HAP-1 (cell line): ENCODE measurements around the gene GAD1.
A peak's percentile ranks its signal among the peaks of the same experiment; 100 is the strongest.

ENCODE experiments used
- DNase-seq, 2 experiments: peaks; one replicate each; pipeline ENCODE4 v3.0.0-alpha.2; 2016 to 2020; ENCODE audit warnings: low spot score in 2 of 2
- H3K27me3 ChIP-seq: fragments of 250-450 bp; sonication (Bioruptor Pico); 2 replicates; pipeline ENCODE4 v1.5.1; 2020; ENCODE audit warnings: low read depth, mild to moderate bottlenecking, moderate library complexity
- H3K36me3 ChIP-seq: fragments of 250-450 bp; sonication (Bioruptor Pico); replicated peaks from 2 replicates; pipeline ENCODE4 v1.5.1; 2020; ENCODE audit warnings: mild to moderate bottlenecking
- H3K4me1 ChIP-seq: fragments of 250-450 bp; sonication (Bioruptor Pico); 2 replicates; pipeline ENCODE4 v1.5.1; 2020; ENCODE audit warnings: mild to moderate bottlenecking
- H3K4me3 ChIP-seq: fragments of 250-450 bp; sonication (Bioruptor Pico); 2 replicates; pipeline ENCODE4 v1.5.1; 2020; ENCODE audit warnings: mild to moderate bottlenecking, moderate library complexity
- H3K9me3 ChIP-seq: fragments of 250-450 bp; sonication (Bioruptor Pico); 2 replicates; pipeline ENCODE4 v1.5.1; 2020; ENCODE audit warnings: mild to moderate bottlenecking, moderate library complexity
- in situ Hi-C: fragments of 300-500 bp; cut with MboI; formaldehyde crosslinking; loops from 3 replicates; pipeline ENCODE4 v1.14.3; 2020; ENCODE audit warnings: low sequenced_read_pairs, inconsistent platforms, mixed read lengths

The GAD1 gene

GRCh38 chr2:170813611-170814532, 2.8 kb upstream of the GAD1 start:
- in situ Hi-C loops, result loop anchor here (5.0 to 25.0 kb wide), 2 partner anchors 577 to 877 kb away; no protein-coding TSS in a partner anchor
- Histone ChIP-seq H3K27me3 (peaks cover 29% of the 10 kb centered on the region), H3K36me3 (no peaks in the 10 kb centered on the region), H3K4me1 (peaks cover 5% of the 10 kb centered on the region), H3K4me3 (no peak overlapping the region), H3K9me3 (no peaks in the 10 kb centered on the region)
- DNase-seq, result peak; percentile 13 to 70

DNA sequence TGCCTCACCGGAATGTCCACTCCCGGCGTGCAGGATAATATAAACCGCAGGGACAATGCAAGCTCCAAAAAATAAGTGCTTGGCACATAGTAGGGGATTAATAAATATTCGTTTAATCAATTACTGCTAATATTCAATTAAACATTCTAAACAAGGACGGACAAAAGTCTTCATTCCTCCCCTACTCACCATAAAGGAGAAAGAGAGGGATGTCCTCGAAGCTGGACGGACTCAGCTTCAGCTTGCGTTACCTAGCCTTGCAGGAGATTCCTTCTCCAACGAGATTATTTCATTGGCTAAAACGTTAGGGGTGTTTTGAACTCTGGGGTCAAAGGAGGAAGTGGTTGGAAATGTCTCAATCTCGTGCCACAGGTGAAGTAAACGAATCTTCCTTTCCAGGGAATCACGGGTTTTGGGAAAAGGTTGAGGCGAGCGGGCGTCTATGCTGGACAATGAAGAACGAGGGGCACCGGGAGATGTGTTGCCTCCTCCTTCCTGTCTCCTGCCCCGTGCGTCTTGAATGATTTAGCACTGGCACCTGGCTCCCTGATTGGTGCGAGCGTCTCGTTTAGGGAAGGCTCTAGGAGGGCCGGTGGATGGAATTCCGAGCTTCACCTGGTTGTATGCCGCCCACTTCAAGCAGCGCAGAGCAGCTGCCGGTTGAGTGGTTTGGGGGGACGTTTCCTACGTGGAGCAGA, 2.0 kb upstream of the GAD1 start:
- DNase-seq, result no peak
- in situ Hi-C loops, result loop anchor here (5.0 to 25.0 kb wide), 3 partner anchors 442 to 877 kb away; no protein-coding TSS in a partner anchor
- peaks cover 5% of the 10 kb centered on the region for H3K4me1 ChIP-seq
- H3K27me3 ChIP-seq, result peaks cover 29% of the 10 kb centered on the region
- no peaks in the 10 kb centered on the region for H3K36me3 ChIP-seq
- no peak overlapping the region for H3K4me3 ChIP-seq
- H3K9me3 ChIP-seq, result no peaks in the 10 kb centered on the region

- Histone ChIP-seq H3K36me3 (no peaks in the 10 kb centered on the region), H3K9me3 (no peaks in the 10 kb centered on the region), H3K4me1 (peaks cover 5% of the 10 kb centered on the region), H3K27me3 (peaks cover 29% of the 10 kb centered on the region), H3K4me3 (no peak overlapping the region)
- in situ Hi-C loops, result loop anchor here (5.0 to 25.0 kb wide), 2 partner anchors 443 to 878 kb away; no protein-coding TSS in a partner anchor
- DNase-seq, result no peak
Measured at GRCh38 chr2:170815311-170815710, 1.4 kb upstream of the GAD1 start.

DNA sequence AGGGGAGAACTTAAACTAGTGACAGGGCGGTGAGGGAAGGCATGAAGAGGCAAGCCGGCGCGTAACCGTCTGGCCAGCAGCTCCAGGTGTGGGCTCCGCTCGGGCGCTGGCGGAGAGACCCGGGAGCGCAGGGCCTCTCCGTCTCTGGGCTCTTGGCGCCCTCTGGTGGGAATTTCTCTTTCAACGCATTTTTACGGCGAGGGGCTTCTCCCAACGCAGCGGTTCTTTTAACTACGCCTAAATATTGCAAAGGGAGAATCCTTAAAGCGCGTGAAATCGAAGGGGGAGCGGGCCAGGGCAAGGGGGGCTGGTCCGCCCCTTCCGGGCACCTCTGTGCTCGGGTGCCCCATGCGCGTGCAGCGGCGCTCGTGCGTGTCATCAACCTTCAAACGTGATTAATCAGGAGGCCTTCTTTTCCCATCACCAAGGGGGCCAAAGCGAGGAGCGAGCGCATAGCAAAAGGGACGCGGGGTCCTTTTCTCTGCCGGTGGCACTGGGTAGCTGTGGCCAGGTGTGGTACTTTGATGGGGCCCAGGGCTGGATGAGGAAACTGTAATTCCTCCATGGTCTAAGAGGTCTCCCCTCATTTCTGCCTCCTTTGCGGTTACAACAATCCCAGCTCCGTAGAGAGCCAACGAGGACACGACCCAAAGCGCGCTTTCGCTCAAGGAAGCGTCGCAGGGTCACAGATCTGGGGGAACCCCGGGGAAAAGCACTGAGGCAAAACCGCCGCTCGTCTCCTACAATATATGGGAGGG, 762 bp upstream of the GAD1 start:
- Histone ChIP-seq H3K4me1 (peaks cover 5% of the 10 kb centered on the region), H3K36me3 (no peaks in the 10 kb centered on the region), H3K27me3 (peaks cover 29% of the 10 kb centered on the region), H3K4me3 (peak overlapping the region; percentile 37), H3K9me3 (no peaks in the 10 kb centered on the region)
- peak; percentile 68 to 90 for DNase-seq
- in situ Hi-C loops, result loop anchor here (5.0 to 25.0 kb wide), 2 partner anchors 444 to 879 kb away; no protein-coding TSS in a partner anchor

- Histone ChIP-seq H3K4me1 (peaks cover 5% of the 10 kb centered on the region), H3K36me3 (no peaks in the 10 kb centered on the region), H3K4me3 (peak overlapping the region; percentile 37), H3K27me3 (peaks cover 29% of the 10 kb centered on the region), H3K9me3 (no peaks in the 10 kb centered on the region)
- in situ Hi-C loops, result loop anchor here (5.0 to 25.0 kb wide), 2 partner anchors 445 to 880 kb away; no protein-coding TSS in a partner anchor
- peak; percentile 18 to 46 for DNase-seq
Measured at GRCh38 chr2:170817093-170818035, 677 bp downstream of the GAD1 start.

DNA sequence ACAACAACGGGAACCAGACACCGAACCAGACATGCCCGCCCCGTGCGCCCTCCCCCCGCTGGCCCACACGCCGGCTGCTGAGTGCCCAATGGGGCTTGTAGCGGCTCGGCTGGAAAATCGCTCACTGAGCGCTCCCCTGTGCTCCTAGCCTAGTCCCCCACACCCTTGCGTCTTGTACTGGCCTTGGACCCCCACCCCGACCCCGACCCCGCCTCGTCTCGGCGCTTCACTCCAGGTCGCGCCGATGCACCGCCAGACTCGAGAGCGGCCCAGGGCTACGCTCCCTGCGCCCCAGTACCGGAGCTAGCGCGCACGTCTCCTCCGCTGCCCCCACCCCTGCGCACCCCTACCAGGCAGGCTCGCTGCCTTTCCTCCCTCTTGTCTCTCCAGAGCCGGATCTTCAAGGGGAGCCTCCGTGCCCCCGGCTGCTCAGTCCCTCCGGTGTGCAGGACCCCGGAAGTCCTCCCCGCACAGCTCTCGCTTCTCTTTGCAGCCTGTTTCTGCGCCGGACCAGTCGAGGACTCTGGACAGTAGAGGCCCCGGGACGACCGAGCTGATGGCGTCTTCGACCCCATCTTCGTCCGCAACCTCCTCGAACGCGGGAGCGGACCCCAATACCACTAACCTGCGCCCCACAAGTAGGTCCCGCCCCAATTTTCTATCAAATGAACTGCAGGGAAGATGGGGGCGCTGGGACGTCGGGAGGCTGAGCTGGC, 1.5 kb downstream of the GAD1 start:
- in situ Hi-C loops, result loop anchor here (5.0 to 25.0 kb wide), 2 partner anchors 446 to 881 kb away; no protein-coding TSS in a partner anchor
- peak overlapping the region; percentile 37 for H3K4me3 ChIP-seq
- H3K36me3 ChIP-seq, result no peaks in the 10 kb centered on the region
- DNase-seq, result no peak
- H3K27me3 ChIP-seq, result peaks cover 26% of the 10 kb centered on the region
- peaks cover 5% of the 10 kb centered on the region for H3K4me1 ChIP-seq
- H3K9me3 ChIP-seq, result no peaks in the 10 kb centered on the region

GRCh38 chr2:170818752-170819470, 2.2 kb downstream of the GAD1 start:
- H3K27me3 ChIP-seq, result peaks cover 19% of the 10 kb centered on the region
- in situ Hi-C loops, result loop anchor here (5.0 to 25.0 kb wide), 2 partner anchors 447 to 882 kb away; no protein-coding TSS in a partner anchor
- H3K4me1 ChIP-seq, result peaks cover 5% of the 10 kb centered on the region

GRCh38 chr2:170819680-170820664, 3.3 kb downstream of the GAD1 start:
- no peak overlapping the region for H3K4me3 ChIP-seq

More at GRCh38 chr2:170818752-170819470, 2.2 kb downstream of the GAD1 start:
- Histone ChIP-seq H3K9me3 (no peaks in the 10 kb centered on the region), H3K36me3 (no peaks in the 10 kb centered on the region), H3K4me3 (no peak overlapping the region)
- no peak for DNase-seq

DNA sequence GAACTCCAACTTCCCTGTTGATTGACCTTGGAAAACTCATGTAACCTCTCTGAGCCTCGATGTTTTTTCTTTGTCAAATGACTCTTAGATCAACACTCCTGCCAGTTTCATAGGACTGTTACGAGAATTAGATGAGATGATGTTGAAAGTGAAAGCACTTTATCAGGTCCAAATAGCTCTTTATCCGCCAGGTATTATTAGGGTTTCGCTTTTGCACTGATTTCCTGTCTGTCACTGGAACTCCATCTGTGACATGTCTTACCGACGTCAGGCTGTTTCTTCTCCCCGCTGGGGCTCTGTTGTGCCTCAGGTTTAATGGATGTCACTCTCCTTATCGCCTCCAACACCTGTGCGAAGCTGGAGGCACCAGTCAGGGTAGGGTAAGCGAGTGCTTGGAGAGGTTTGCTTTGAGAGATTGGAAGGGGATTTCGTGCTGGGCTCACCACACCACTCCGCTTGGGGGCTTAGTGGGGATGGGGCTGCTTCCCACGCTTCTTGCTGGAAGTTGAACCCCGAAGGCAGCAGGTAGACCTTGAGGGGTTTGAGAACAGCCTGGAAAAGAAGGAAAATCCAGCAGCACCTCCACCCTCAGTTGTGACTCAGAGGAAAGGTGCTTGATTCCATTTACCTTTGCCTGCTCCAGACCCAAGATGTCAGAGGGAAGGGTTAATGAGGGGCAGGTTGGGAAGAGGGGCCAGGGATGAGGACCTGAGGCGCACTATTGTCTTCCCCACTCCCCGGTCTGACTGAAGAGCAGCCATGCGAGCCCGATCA, 4.3 kb downstream of the GAD1 start:
- Histone ChIP-seq H3K4me3 (no peak overlapping the region), H3K9me3 (no peaks in the 10 kb centered on the region), H3K36me3 (no peaks in the 10 kb centered on the region), H3K4me1 (peaks cover 5% of the 10 kb centered on the region), H3K27me3 (peaks cover 3% of the 10 kb centered on the region; the same call in 1 of the 2 replicates)
- no peak for DNase-seq
- in situ Hi-C loops, result loop anchor here (25.0 kb wide), 1 partner anchor 884 kb away; no protein-coding TSS in a partner anchor

More at GRCh38 chr2:170819680-170820664, 3.3 kb downstream of the GAD1 start:
- no peak for DNase-seq
- Histone ChIP-seq H3K27me3 (peaks cover 8% of the 10 kb centered on the region), H3K4me1 (peaks cover 5% of the 10 kb centered on the region), H3K9me3 (no peaks in the 10 kb centered on the region), H3K36me3 (no peaks in the 10 kb centered on the region)
- in situ Hi-C loops, result loop anchor here (5.0 to 25.0 kb wide), 2 partner anchors 448 to 883 kb away; no protein-coding TSS in a partner anchor
